Mesenchymal stem cell (in vitro differentiated cells and primary cell): ENCODE measurements around the gene EID2B.

Experiments
- DNase-seq: peaks from one replicate; pipeline ENCODE4 v3.0.0-alpha.2; 2013
- H2AFZ ChIP-seq: one replicate; pipeline ENCODE4 v1.6.1; 2013; ENCODE audit warnings: low read depth, mild to moderate bottlenecking, control low read depth, inconsistent platforms, low read length, moderate library complexity
- H2AK5ac ChIP-seq: 2 replicates; pipeline ENCODE4 v1.6.1; 2013; ENCODE audit warnings: low read length, moderate library complexity, mild to moderate bottlenecking, inconsistent platforms; ENCODE audit not compliant: severe bottlenecking
- H2BK120ac ChIP-seq: one replicate; pipeline ENCODE4 v1.6.1; 2013; ENCODE audit warnings: low read depth, mild to moderate bottlenecking, inconsistent platforms, low read length, moderate library complexity
- H2BK12ac ChIP-seq, 2 experiments: one replicate each; pipeline ENCODE4 v1.6.1; 2013; ENCODE audit warnings: inconsistent platforms in 2 of 2, low read length in 2 of 2, mild to moderate bottlenecking in 2 of 2, moderate library complexity in 2 of 2, control low read depth in 1 of 2
- H2BK15ac ChIP-seq: one replicate; pipeline ENCODE4 v1.6.1; 2013; ENCODE audit warnings: mild to moderate bottlenecking, low read depth, inconsistent platforms; ENCODE audit not compliant: poor library complexity, severe bottlenecking
- H2BK5ac ChIP-seq: 2 replicates; pipeline ENCODE4 v1.6.1; 2013; ENCODE audit warnings: low read depth, mild to moderate bottlenecking, low read length, control low read depth, inconsistent platforms; ENCODE audit not compliant: poor library complexity, severe bottlenecking
- H3K14ac ChIP-seq, 2 experiments: one replicate each; pipeline ENCODE4 v1.6.1; 2013; ENCODE audit warnings: inconsistent platforms in 2 of 2, low read length in 2 of 2, control low read depth in 1 of 2, mild to moderate bottlenecking in 1 of 2, moderate library complexity in 1 of 2
- H3K18ac ChIP-seq, 2 experiments: one replicate each; pipeline ENCODE4 v1.6.1; 2013; ENCODE audit warnings: inconsistent platforms in 2 of 2, low read length in 2 of 2, control low read depth in 1 of 2, low read depth in 1 of 2, mild to moderate bottlenecking in 1 of 2
- H3K23ac ChIP-seq, 2 experiments: one replicate each; pipeline ENCODE4 v1.6.1; 2013; ENCODE audit warnings: inconsistent platforms in 2 of 2, low read length in 2 of 2, mild to moderate bottlenecking in 2 of 2, moderate library complexity in 2 of 2, control low read depth in 1 of 2
- H3K27ac ChIP-seq: 2 replicates; pipeline ENCODE4 v1.5.1; 2013; ENCODE audit warnings: mild to moderate bottlenecking, moderate library complexity, low read length, control low read depth, inconsistent platforms; ENCODE audit not compliant: poor library complexity, severe bottlenecking
- H3K27me3 ChIP-seq, 2 experiments: 2 replicates each; pipeline versions ENCODE4 v1.6.1 to v1.7.0; 2013; ENCODE audit warnings: low read length in 2 of 2, mild to moderate bottlenecking in 2 of 2, moderate library complexity in 2 of 2, control low read depth in 1 of 2, inconsistent platforms in 1 of 2; ENCODE audit not compliant: control insufficient read depth in 1 of 2, insufficient read depth in 1 of 2
- H3K36me3 ChIP-seq, 2 experiments: 2 replicates each; pipeline versions ENCODE4 v1.6.1 to v1.7.0; 2013; ENCODE audit warnings: low read length in 2 of 2, control low read depth in 1 of 2, inconsistent platforms in 1 of 2, low read depth in 1 of 2, mild to moderate bottlenecking in 1 of 2; ENCODE audit not compliant: insufficient read depth in 2 of 2, control insufficient read depth in 1 of 2
- H3K4ac ChIP-seq, 2 experiments: one replicate each; pipeline ENCODE4 v1.6.1; 2013; ENCODE audit warnings: inconsistent platforms in 2 of 2, low read length in 2 of 2, mild to moderate bottlenecking in 2 of 2, moderate library complexity in 2 of 2, control low read depth in 1 of 2, low read depth in 1 of 2
- H3K4me1 ChIP-seq: 2 replicates; pipeline ENCODE4 v1.6.1; 2013; ENCODE audit warnings: low read depth, low read length, control low read depth; ENCODE audit not compliant: control insufficient read depth, insufficient read depth
- H3K4me2 ChIP-seq: 2 replicates; pipeline ENCODE4 v1.6.1; 2013; ENCODE audit warnings: low read length, mild to moderate bottlenecking, inconsistent platforms; ENCODE audit not compliant: poor library complexity, severe bottlenecking
- H3K4me3 ChIP-seq, 2 experiments: 2 replicates each; pipeline versions ENCODE4 v1.5.1 to v1.7.0; 2013; ENCODE audit warnings: low read length in 2 of 2, mild to moderate bottlenecking in 2 of 2, control low read depth in 1 of 2, low read depth in 1 of 2; ENCODE audit not compliant: insufficient read depth in 1 of 2
- H3K79me1 ChIP-seq: replicated peaks from 2 replicates; pipeline ENCODE4 v1.6.1; 2013; ENCODE audit warnings: mild to moderate bottlenecking, control low read depth, low read length, inconsistent platforms; ENCODE audit not compliant: poor library complexity, severe bottlenecking
- H3K9ac ChIP-seq: 2 replicates; pipeline ENCODE4 v1.7.0; 2013; ENCODE audit warnings: mild to moderate bottlenecking, low read length, moderate library complexity
- H3K9me3 ChIP-seq: 2 replicates; pipeline ENCODE4 v1.7.0; 2013; ENCODE audit warnings: mild to moderate bottlenecking, low read length; ENCODE audit not compliant: control insufficient read depth
- H4K8ac ChIP-seq: one replicate; pipeline ENCODE4 v1.6.1; 2013; ENCODE audit warnings: inconsistent platforms, mild to moderate bottlenecking, low read length, moderate library complexity
- H4K91ac ChIP-seq: one replicate; pipeline ENCODE4 v1.6.1; 2013; ENCODE audit warnings: mild to moderate bottlenecking, low read length, inconsistent platforms
- WGBS: methylation state at CpG from one replicate; pipeline ENCODE4 v1.1.7; 2013; ENCODE audit warnings: mixed read lengths; 5-methylcytosine and 5-hydroxymethylcytosine counted together

EID2B gene

GRCh38 chr19:39520541-39521484, 11.8 kb downstream of the EID2B start:
- H3K14ac ChIP-seq = no peak overlapping the region
- H4K8ac ChIP-seq = no peak overlapping the region
- H4K91ac ChIP-seq = no peak overlapping the region
- H3K18ac ChIP-seq = no peak overlapping the region
- H2AK5ac ChIP-seq = no peak overlapping the region
- H3K36me3 ChIP-seq = peaks cover 0 to 3% of the 10 kb centered on the region in 2 experiments
- no peak overlapping the region for H2BK15ac ChIP-seq
- no peak overlapping the region for H2BK5ac ChIP-seq
- H3K27ac ChIP-seq = no peak overlapping the region
- H3K9ac ChIP-seq = no peak overlapping the region
- no peak overlapping the region for H3K4ac ChIP-seq
- no peak for DNase-seq
- no peak overlapping the region for H2BK120ac ChIP-seq
- H3K4me1 ChIP-seq = peaks cover 6% of the 10 kb centered on the region
- no peak overlapping the region for H3K23ac ChIP-seq
- H3K4me2 ChIP-seq = no peak overlapping the region
- H3K4me3 ChIP-seq = no peak overlapping the region
- H3K9me3 ChIP-seq = no peaks in the 10 kb centered on the region
- H3K27me3 ChIP-seq = peaks cover 21 to 30% of the 10 kb centered on the region in 2 experiments
- WGBS = 90% methylated on average over 2 of the region's 8 CpGs
- no peak overlapping the region for H2AFZ ChIP-seq
- H2BK12ac ChIP-seq = no peak overlapping the region
- peaks cover 3% of the 10 kb centered on the region for H3K79me1 ChIP-seq

DNA sequence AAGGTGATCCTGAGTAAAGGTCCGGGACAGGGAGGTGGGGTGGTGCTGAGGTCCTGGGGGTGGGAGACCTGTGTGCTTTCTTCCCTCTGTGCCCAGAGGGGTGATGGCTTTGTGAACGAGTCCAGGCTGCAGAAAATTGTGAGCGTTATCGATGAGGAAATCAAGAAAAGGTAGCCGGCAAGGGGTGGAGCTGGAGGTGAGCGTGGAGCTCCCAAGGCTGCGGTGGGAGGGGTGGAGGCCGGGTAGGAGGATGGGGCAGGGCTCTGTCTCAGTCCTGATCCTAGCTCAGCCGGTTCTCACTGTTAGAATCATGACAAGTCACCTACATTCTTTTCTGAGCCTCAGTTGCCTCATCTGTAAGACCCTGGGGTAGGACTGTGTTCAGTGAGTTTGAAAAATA, 13.7 kb downstream of the EID2B start:
- Histone ChIP-seq H3K9me3 (no peaks in the 10 kb centered on the region), H3K23ac (no peak overlapping the region), H3K4me3 (no peak overlapping the region), H3K4me2 (no peak overlapping the region), H3K4me1 (peaks cover 13% of the 10 kb centered on the region), H3K14ac (no peak overlapping the region), H2AK5ac (no peak overlapping the region), H2BK5ac (no peak overlapping the region), H3K4ac (no peak overlapping the region), H2BK12ac (no peak overlapping the region), H2BK120ac (no peak overlapping the region), H3K27ac (no peak overlapping the region), H4K91ac (peak overlapping the region; percentile 28), H3K27me3 (peaks cover 40 to 48% of the 10 kb centered on the region in 2 experiments), H2BK15ac (no peak overlapping the region), H3K79me1 (peaks cover under 1% of the 10 kb centered on the region), H4K8ac (no peak overlapping the region), H2AFZ (no peak overlapping the region), H3K18ac (no peak overlapping the region), H3K9ac (no peak overlapping the region), H3K36me3 (no peaks in the 10 kb centered on the region)
- WGBS = 80% methylated on average over 8 of the region's 9 CpGs
- no peak for DNase-seq

DNA sequence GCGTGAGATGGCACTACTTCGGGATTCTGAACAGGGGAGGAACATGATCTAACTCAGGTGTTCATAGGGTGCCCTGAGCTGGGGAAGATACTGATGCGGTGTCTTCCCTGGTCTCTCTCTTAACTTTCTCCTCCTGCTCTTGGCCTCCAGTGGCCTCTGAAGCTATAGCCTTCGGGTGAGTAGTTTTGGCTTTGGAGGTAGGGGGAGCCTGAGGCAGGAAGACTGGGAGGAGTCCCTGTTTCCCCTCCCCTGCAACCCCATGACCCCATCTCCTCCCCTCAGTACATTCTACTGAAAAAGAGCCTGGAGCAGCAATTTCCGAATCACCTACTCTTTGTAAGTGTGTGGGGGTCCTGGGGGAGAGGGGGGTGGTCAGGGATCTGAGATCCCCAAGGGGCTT, 14.2 kb downstream of the EID2B start:
- Histone ChIP-seq H3K23ac (no peak overlapping the region), H2AFZ (no peak overlapping the region), H2AK5ac (no peak overlapping the region), H3K9ac (no peak overlapping the region), H3K4me3 (no peak overlapping the region), H2BK15ac (no peak overlapping the region), H4K8ac (no peak overlapping the region), H4K91ac (no peak overlapping the region), H3K4me1 (peaks cover 13% of the 10 kb centered on the region), H2BK5ac (no peak overlapping the region), H3K18ac (no peak overlapping the region), H3K27me3 (peaks cover 45 to 53% of the 10 kb centered on the region in 2 experiments), H2BK12ac (no peak overlapping the region), H2BK120ac (no peak overlapping the region), H3K4ac (no peak overlapping the region), H3K4me2 (no peak overlapping the region), H3K9me3 (no peaks in the 10 kb centered on the region), H3K27ac (no peak overlapping the region), H3K79me1 (no peaks in the 10 kb centered on the region), H3K14ac (no peak overlapping the region), H3K36me3 (no peaks in the 10 kb centered on the region)
- DNase-seq = no peak
- WGBS = no CpG with 5 or more reads among the region's 5 CpGs

DNA sequence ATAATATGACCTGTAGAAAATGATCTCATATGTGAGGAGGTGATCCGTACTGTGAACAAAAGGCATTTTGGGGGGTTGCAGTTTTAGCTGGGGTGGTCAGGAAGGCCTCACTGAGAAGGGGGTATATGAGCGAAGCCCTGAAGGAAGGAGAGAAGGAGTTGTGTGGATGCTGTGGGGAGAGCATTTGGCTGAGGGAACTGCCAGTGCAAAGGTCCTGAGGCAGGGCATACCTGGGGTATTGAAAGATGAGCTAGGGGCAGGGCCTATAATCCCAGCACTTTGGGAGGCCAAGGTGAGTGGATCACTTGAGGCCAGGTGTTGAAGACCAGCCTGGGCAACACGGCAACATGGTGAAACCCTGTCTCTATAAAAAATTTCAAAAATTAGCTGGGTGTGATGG, 15.2 kb downstream of the EID2B start:
- Histone ChIP-seq H3K18ac (no peak overlapping the region), H3K27me3 (peaks cover 54 to 63% of the 10 kb centered on the region in 2 experiments), H3K27ac (no peak overlapping the region), H3K9ac (no peak overlapping the region), H2AFZ (no peak overlapping the region), H2BK15ac (no peak overlapping the region), H4K8ac (no peak overlapping the region), H4K91ac (no peak overlapping the region), H3K14ac (no peak overlapping the region), H3K79me1 (no peaks in the 10 kb centered on the region), H3K23ac (no peak overlapping the region), H2BK5ac (no peak overlapping the region), H3K36me3 (no peaks in the 10 kb centered on the region), H3K4ac (no peak overlapping the region), H3K4me2 (no peak overlapping the region), H3K9me3 (no peaks in the 10 kb centered on the region), H3K4me1 (peaks cover 13% of the 10 kb centered on the region), H2BK120ac (no peak overlapping the region), H3K4me3 (no peak overlapping the region), H2BK12ac (no peak overlapping the region), H2AK5ac (no peak overlapping the region)
- DNase-seq = no peak
- WGBS = 66% methylated on average over 3 of the region's 3 CpGs
